Adrenal gland (tissue), 12 donors: ENCODE measurements around the gene HSD17B12. TPM values are rescaled to one million over a fixed set of nuclear protein-coding genes. Genes with fewer than 3 reads are reported as not detected.

Experiments used
- DNase-seq, 7 donors: peaks; one replicate each; pipeline ENCODE4 v3.0.0-alpha.2; 2019 to 2020
- H3K27ac ChIP-seq, 5 donors: fragments of 200-600 bp; sonication (generic) in 4 of 5; 1 replicate in 3 of 5; 2 replicates in 2 of 5; pipeline versions ENCODE4 v1.5.1 to v1.8.0; 2016 to 2020; ENCODE audit warnings: mild to moderate bottlenecking in 1 of 5
- H3K27me3 ChIP-seq: fragments of 200-600 bp; 2 replicates; pipeline ENCODE4 v1.8.0; 2021
- H3K36me3 ChIP-seq, 2 donors: fragments of 200-600 bp; replicated peaks in 1 of 2; 1 replicate in 1 of 2; 2 replicates in 1 of 2; pipeline versions ENCODE4 v1.5.1 to v1.8.0; 2018 to 2022
- H3K4me1 ChIP-seq, 2 donors: fragments of 200-600 bp; replicated peaks in 1 of 2; 1 replicate in 1 of 2; 2 replicates in 1 of 2; pipeline versions ENCODE4 v1.5.1 to v1.8.0; 2018 to 2021
- H3K4me3 ChIP-seq, 4 donors: fragments of 200-600 bp; sonication (generic) in 3 of 4; one replicate each; pipeline ENCODE4 v1.5.1; 2016 to 2018
- H3K9me3 ChIP-seq, 3 donors: fragments of 200-600 bp; sonication (generic) in 1 of 3; replicated peaks in 1 of 3; 1 replicate in 2 of 3; 2 replicates in 1 of 3; pipeline versions ENCODE4 v1.5.1 to v1.8.0; 2016 to 2021
- POLR2A ChIP-seq, 2 donors: fragments of 450-650 bp; IDR thresholded peaks; one replicate each; pipeline ENCODE4 v1.6.1; 2017; ENCODE audit warnings: antibody characterized with exemption in 2 of 2, mild to moderate bottlenecking in 2 of 2, moderate library complexity in 1 of 2
- WGBS, 4 donors: extraction: QIAGEN DNeasy Blood & Tissue Kit in 2 of 4; methylation state at CpG; one replicate each; pipeline versions ENCODE4 v1.1.5 to v1.1.7; 2013 to 2017; 5-methylcytosine and 5-hydroxymethylcytosine counted together
- intact Hi-C, 2 donors: fragments of 100-400 bp; cut with DNase I; formaldehyde crosslinking; loops; one replicate each; pipeline versions ENCODE4 v1.14.1 to v1.15.0; 2022 to 2023
- polyA plus RNA-seq, 3 donors: library from polyadenylated mRNA; stranded (reverse); fragments of 200-250 nt in 2 of 3; fragments of 350-450 nt in 1 of 3; fragmentation: Illumina TruSeq in 1 of 3; extraction: RNeasy Lipid Tissue Mini Kit (QIAGEN cat#74804) in 1 of 3; gene quantifications; one replicate each; pipeline ENCODE4 v1.2.3, GENCODE V29; 2013 to 2014
- total RNA-seq, 9 donors: library from RNA; depleted of rRNA in 4 of 9; stranded (reverse); fragments of >200 nt in 4 of 9; fragments of 120-200 nt in 1 of 9; fragmentation: NEBNext Ultra II Directional in 1 of 9; extraction: Animal tissue kit (Norgen Biotek cat#: 25700) in 1 of 9; gene quantifications; one replicate each; pipeline versions ENCODE4 v1.1.0 to v1.2.4, GENCODE V29; 2013 to 2023
- TF ChIP-seq, protein P1 (sequence below), 6 experiments: fragments of 450-650 bp in 4 of 6; fragments of 200-600 bp in 2 of 6; sonication (generic) in 1 of 6; IDR thresholded peaks; 1 replicate in 5 of 6; 2 replicates in 1 of 6; pipeline versions ENCODE4 v1.5.1 to v1.8.0; 2016 to 2021; ENCODE audit warnings: antibody characterized with exemption in 6 of 6, mild to moderate bottlenecking in 2 of 6, moderate library complexity in 1 of 6
- donor health status: healthy with polysubstance abuse.
- donor health status: Bipolar disorder and iron deficiency.
- donor health status: DM: yes; HTN: yes; CAD: no.
- donor health status: DM: no; HTN: no; CAD: no.
- donor health status: DM: no; HTN: no; CAD: no.
- donor health status: DM: yes; HTN: yes; CAD: no.

The HSD17B12 gene
- total and polyA plus RNA-seq, 12 donors = 37.1 to 342 (median 94.6) TPM

DNA sequence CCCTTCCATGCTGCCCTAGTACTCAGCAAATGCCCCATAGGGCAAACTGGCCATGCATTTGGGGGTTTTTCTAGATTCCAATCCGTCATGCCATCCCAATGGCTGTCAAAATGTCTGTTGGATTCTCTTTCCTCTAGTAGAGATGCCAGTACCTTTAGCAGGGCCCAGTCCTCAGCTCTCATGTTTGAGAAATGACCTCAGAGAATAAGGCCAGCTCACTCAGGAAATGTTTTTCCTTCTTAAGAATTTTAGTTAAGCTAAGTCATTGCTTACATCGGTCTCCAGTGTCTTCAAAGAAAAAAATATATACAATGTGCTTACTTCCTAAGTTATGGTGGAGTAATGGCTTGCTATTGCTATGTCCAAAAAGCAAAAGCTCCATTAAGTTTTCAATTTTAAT lies 186.0 kb downstream of the HSD17B12 start:
- WGBS, 4 donors = 76 to 85% (median 79%) methylated on average over 2 of the region's 2 CpGs
- H3K4me1 ChIP-seq = no peaks in the 10 kb centered on the region
- no peak overlapping the region for H3K27ac ChIP-seq
- H3K4me3 ChIP-seq = no peak overlapping the region
- TF ChIP-seq, protein P1, sequence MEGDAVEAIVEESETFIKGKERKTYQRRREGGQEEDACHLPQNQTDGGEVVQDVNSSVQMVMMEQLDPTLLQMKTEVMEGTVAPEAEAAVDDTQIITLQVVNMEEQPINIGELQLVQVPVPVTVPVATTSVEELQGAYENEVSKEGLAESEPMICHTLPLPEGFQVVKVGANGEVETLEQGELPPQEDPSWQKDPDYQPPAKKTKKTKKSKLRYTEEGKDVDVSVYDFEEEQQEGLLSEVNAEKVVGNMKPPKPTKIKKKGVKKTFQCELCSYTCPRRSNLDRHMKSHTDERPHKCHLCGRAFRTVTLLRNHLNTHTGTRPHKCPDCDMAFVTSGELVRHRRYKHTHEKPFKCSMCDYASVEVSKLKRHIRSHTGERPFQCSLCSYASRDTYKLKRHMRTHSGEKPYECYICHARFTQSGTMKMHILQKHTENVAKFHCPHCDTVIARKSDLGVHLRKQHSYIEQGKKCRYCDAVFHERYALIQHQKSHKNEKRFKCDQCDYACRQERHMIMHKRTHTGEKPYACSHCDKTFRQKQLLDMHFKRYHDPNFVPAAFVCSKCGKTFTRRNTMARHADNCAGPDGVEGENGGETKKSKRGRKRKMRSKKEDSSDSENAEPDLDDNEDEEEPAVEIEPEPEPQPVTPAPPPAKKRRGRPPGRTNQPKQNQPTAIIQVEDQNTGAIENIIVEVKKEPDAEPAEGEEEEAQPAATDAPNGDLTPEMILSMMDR (IDR thresholded peaks at IDR 0.05) = no peak
- TF ChIP-seq POLR2A (IDR thresholded peaks at IDR 0.05) = no peak
- H3K27me3 ChIP-seq = no peaks in the 10 kb centered on the region
- H3K9me3 ChIP-seq = no peaks in the 10 kb centered on the region
- intact Hi-C loops = no loop called here
- no peak for DNase-seq
- H3K36me3 ChIP-seq = no peaks in the 10 kb centered on the region

DNA sequence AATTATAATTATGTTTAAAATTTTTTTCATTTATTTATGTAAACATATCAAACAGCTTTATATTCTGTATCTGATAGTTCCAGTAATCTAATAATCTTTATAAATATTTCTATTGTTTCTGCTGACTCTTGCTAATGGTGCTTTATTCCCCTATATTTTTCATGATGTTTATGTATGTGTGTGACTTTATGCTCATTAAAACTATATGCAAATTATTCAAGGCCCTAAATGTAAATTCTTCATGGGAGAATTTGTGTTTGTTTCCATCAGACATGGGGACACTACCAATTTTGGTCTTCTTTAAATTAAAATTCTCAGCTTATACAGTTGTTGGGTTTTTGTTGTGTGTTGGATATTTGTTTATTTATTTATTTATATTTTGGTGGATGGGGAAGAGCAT lies 186.4 kb downstream of the HSD17B12 start:
- intact Hi-C loops = no loop called here
- Histone ChIP-seq H3K4me3 (no peak overlapping the region), H3K36me3 (no peaks in the 10 kb centered on the region), H3K27ac (no peak overlapping the region), H3K4me1 (no peaks in the 10 kb centered on the region), H3K9me3 (no peaks in the 10 kb centered on the region), H3K27me3 (no peaks in the 10 kb centered on the region)
- TF ChIP-seq, protein P1 (IDR thresholded peaks at IDR 0.05) = no peak
- TF ChIP-seq POLR2A (IDR thresholded peaks at IDR 0.05) = no peak
- no peak for DNase-seq

DNA sequence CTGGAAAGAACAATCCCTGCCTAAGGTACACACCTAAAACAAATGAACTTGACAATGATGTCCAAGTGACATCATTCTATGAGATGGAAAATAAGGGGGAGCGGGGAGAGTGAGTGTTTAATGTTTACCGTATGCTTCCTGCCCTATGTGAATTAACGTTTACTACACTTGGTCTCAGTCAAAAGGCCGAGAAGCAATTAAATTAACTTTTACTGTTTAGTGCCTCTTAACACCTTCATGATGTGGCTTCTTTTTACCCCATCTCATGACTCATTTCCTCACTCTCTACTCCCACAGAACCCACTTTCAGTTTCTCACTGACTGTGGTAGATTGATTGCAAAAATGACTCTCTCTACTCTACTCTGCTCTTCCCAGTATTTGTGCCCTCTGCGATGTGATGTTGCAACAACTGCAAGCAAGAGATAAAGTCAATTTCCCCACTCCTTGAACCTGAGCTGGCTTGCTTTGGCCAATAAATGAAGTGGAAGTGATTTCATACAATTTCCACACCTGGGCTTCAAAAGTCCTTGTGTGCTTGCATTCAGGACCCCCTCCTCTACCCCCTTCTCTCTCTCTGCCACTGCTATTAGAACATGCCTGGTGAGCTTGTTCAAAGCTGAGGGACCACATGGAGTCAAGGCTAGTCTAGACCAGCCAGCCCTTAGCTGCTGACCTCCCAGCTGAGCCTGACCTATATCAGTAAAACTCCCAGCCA lies 188.5 kb downstream of the HSD17B12 start:
- no peaks in the 10 kb centered on the region for H3K4me1 ChIP-seq
- peak overlapping the region in 1 of 5 donors; percentile 14 for H3K27ac ChIP-seq
- TF ChIP-seq, protein P1 (IDR thresholded peaks at IDR 0.05) = no peak
- TF ChIP-seq POLR2A (IDR thresholded peaks at IDR 0.05) = no peak
- H3K4me3 ChIP-seq = no peak overlapping the region
- peak in 3 of 7 donors; percentile 42 to 59 (median 44) for DNase-seq
- H3K27me3 ChIP-seq = no peaks in the 10 kb centered on the region
- 36 to 60% (median 41%) methylated on average over 5 of the region's 5 CpGs for WGBS, 4 donors
- H3K36me3 ChIP-seq = no peaks in the 10 kb centered on the region
- H3K9me3 ChIP-seq = no peaks in the 10 kb centered on the region
- intact Hi-C loops = no loop called here

GRCh38 chr11:43871051-43871450 lies 190.5 kb downstream of the HSD17B12 start:
- WGBS, 4 donors = 30 to 78% (median 61%) methylated on average over 2 of the region's 2 CpGs
- no peaks in the 10 kb centered on the region for H3K27me3 ChIP-seq

More at GRCh38 chr11:43871051-43871450, 190.5 kb downstream of the HSD17B12 start:
- H3K36me3 ChIP-seq = no peaks in the 10 kb centered on the region
- intact Hi-C loops = no loop called here
- H3K27ac ChIP-seq = no peak overlapping the region
- DNase-seq = no peak
- TF ChIP-seq POLR2A (IDR thresholded peaks at IDR 0.05) = no peak
- TF ChIP-seq, protein P1 (IDR thresholded peaks at IDR 0.05) = no peak
- no peak overlapping the region for H3K4me3 ChIP-seq
- H3K9me3 ChIP-seq = no peaks in the 10 kb centered on the region
- H3K4me1 ChIP-seq = no peaks in the 10 kb centered on the region
